ENCODE measurements around the gene ACTL10. TPM values are rescaled to one million over a fixed set of nuclear protein-coding genes. Genes with fewer than 3 reads are reported as not detected.

The ACTL10 gene
- total and polyA plus RNA-seq, 2 of the 4 experiments (the other 2 are of a cell fraction) = 0.18 to 0.43 TPM

DNA sequence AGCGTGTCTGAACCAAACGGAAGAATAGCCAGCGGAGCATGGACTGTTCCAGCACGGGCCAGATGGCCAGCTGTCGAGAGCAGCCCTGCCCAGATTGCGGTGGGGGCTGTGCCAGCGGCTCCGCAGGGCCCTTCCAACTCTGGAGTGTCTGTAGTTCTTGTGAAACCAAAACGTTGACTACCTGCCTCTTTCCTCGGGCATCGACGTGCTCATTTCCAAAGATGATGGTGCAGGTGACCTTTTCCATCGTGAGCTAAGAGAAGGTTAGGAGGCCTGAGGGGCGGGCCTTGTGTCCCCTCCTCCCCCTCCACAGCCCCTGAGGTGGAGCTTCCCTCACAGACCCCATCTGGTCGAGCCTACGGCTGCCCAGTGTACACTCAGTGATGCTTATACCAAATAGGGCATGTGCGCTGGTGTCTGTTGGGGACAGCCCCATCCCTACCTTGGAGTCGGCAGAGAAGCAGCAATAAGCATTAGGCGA, 17.5 kb upstream of the ACTL10 start:
- 54% methylated on average over 8 of the region's 19 CpGs; no CpG with 5 or more reads in 1 of the 2 experiments for WGBS, 2 experiments (ENCODE audit: extremely low coverage in 2 of 2, insufficient read length in 1 of 2)
- POLR2A ChIA-PET (ENCODE audit: unreplicated experiment) = no interaction called here
- H3K18ac ChIP-seq (ENCODE audit: low read depth, low read length) = no peak overlapping the region
- no peak overlapping the region for H3K4ac ChIP-seq (ENCODE audit: low read depth, low read length)
- no peaks in the 10 kb centered on the region for H3K27me3 ChIP-seq (ENCODE audit: control insufficient read depth, insufficient read depth, low read length)
- H2BK15ac ChIP-seq (ENCODE audit: low read depth, low read length) = no peak overlapping the region
- H3K56ac ChIP-seq (ENCODE audit: extremely low read depth, insufficient read depth, low read length) = no peak overlapping the region
- no peak overlapping the region for H3K4me3 ChIP-seq (ENCODE audit: insufficient read depth, low read depth, low read length)
- no peak overlapping the region for H3K9ac ChIP-seq (ENCODE audit: low read depth, low read length)
- no peak overlapping the region for H3K23ac ChIP-seq (ENCODE audit: low read depth, low read length)
- H3K27ac ChIP-seq (ENCODE audit: insufficient read depth, low read length) = no peak overlapping the region
- no peak overlapping the region for H2AK9ac ChIP-seq (replicated peaks; ENCODE audit: low read depth, low read length, poor library complexity)
- H3K14ac ChIP-seq (replicated peaks; ENCODE audit: low read depth, low read length) = no peak overlapping the region
- no peaks in the 10 kb centered on the region for H3K79me1 ChIP-seq (ENCODE audit: low read depth in 1 of 2, low read length in 2 of 2)
- intact Hi-C loops (cut with micrococcal nuclease) = no loop called here
- H4K5ac ChIP-seq (ENCODE audit: low read depth, low read length) = no peak overlapping the region
- ATAC-seq (ENCODE audit: low read depth) = no peak
- BruUV-seq (replicated peaks) = no TSS peak
- H2BK120ac ChIP-seq (ENCODE audit: low read depth, low read length) = no peak overlapping the region
- no peak overlapping the region for H3K4me2 ChIP-seq (ENCODE audit: low read depth, low read length)
- no peak for DNase-seq
- no peaks in the 10 kb centered on the region for H3K9me3 ChIP-seq (ENCODE audit: control insufficient read depth, insufficient read depth, low read length)
- in situ Hi-C loops (cut with MboI; ENCODE audit: low sequenced_read_pairs) = no loop called here
- dilution Hi-C loops (cut with HindIII; ENCODE audit: low sequenced_read_pairs, unreplicated experiment) = no loop called here
- H2AFZ ChIP-seq (replicated peaks; ENCODE audit: low read length, poor library complexity) = no peak overlapping the region
- H2BK20ac ChIP-seq (ENCODE audit: low read depth, low read length) = no peak overlapping the region
- no peak overlapping the region for H2BK5ac ChIP-seq (ENCODE audit: low read depth, low read length, poor library complexity, severe bottlenecking)
- peaks cover 14% of the 10 kb centered on the region; the same call in 1 of the 2 replicates for H3K9me1 ChIP-seq (ENCODE audit: insufficient read depth, low read length)
- H3K36me3 ChIP-seq (ENCODE audit: control insufficient read depth, insufficient read depth, low read length) = peaks cover 18% of the 10 kb centered on the region
- H2AK5ac ChIP-seq (ENCODE audit: low read depth, low read length) = no peak overlapping the region
- no peak overlapping the region for H4K91ac ChIP-seq (ENCODE audit: insufficient read depth, low read depth, low read length)
- TF ChIP-seq MXI1 (IDR thresholded peaks at IDR 0.05; ENCODE audit: borderline replicate concordance, low read depth, low read length) (no peak), FOS (IDR thresholded peaks at IDR 0.05; ENCODE audit: low read depth, low read length) (no peak), CEBPB (IDR thresholded peaks at IDR 0.05; ENCODE audit: low read depth, low read length) (no peak), RFX5 (IDR thresholded peaks at IDR 0.05; ENCODE audit: low read depth, low read length) (no peak), RAD21 (IDR thresholded peaks at IDR 0.05; ENCODE audit: low read length) (no peak), MAFK (IDR thresholded peaks at IDR 0.05; ENCODE audit: low read depth, low read length) (no peak), NFE2L2 (IDR thresholded peaks at IDR 0.05; ENCODE audit: low read depth, low read length) (no peak), SMC3 (IDR thresholded peaks at IDR 0.05; ENCODE audit: low read depth, low read length) (no peak), CHD1 (IDR thresholded peaks at IDR 0.05; ENCODE audit: low read depth, low read length) (no peak), RCOR1 (IDR thresholded peaks at IDR 0.05; ENCODE audit: insufficient replicate concordance, low read length) (no peak), BHLHE40 (IDR thresholded peaks at IDR 0.05; ENCODE audit: low read depth, low read length) (no peak)
- TF ChIP-seq, protein P1, sequence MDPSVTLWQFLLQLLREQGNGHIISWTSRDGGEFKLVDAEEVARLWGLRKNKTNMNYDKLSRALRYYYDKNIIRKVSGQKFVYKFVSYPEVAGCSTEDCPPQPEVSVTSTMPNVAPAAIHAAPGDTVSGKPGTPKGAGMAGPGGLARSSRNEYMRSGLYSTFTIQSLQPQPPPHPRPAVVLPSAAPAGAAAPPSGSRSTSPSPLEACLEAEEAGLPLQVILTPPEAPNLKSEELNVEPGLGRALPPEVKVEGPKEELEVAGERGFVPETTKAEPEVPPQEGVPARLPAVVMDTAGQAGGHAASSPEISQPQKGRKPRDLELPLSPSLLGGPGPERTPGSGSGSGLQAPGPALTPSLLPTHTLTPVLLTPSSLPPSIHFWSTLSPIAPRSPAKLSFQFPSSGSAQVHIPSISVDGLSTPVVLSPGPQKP (IDR thresholded peaks at IDR 0.05; ENCODE audit: borderline replicate concordance, low read depth, low read length) = no peak
- TF ChIP-seq, protein P2, sequence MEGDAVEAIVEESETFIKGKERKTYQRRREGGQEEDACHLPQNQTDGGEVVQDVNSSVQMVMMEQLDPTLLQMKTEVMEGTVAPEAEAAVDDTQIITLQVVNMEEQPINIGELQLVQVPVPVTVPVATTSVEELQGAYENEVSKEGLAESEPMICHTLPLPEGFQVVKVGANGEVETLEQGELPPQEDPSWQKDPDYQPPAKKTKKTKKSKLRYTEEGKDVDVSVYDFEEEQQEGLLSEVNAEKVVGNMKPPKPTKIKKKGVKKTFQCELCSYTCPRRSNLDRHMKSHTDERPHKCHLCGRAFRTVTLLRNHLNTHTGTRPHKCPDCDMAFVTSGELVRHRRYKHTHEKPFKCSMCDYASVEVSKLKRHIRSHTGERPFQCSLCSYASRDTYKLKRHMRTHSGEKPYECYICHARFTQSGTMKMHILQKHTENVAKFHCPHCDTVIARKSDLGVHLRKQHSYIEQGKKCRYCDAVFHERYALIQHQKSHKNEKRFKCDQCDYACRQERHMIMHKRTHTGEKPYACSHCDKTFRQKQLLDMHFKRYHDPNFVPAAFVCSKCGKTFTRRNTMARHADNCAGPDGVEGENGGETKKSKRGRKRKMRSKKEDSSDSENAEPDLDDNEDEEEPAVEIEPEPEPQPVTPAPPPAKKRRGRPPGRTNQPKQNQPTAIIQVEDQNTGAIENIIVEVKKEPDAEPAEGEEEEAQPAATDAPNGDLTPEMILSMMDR (conservative IDR thresholded peaks at IDR 0.05; ENCODE audit: low read depth, low read length) = no peak
- H3K4me1 ChIP-seq (ENCODE audit: control insufficient read depth, insufficient read depth, low read length) = peaks cover 3% of the 10 kb centered on the region; the same call in 1 of the 2 replicates
- H4K8ac ChIP-seq (ENCODE audit: low read depth in 2 of 2, low read length in 2 of 2) = no peak overlapping the region
- CTCF ChIA-PET = no interaction called here
- H4K20me1 ChIP-seq (ENCODE audit: insufficient read depth, low read length) = peaks cover 9% of the 10 kb centered on the region; the same call in 1 of the 2 replicates
